Fibroblast of pulmonary artery (primary cell): ENCODE data around the gene TGFB3.

ENCODE experiments used
- DNase-seq: peaks from one replicate; pipeline ENCODE4 v3.0.0-alpha.2; 2010; ENCODE audit warnings: low read depth
- H3K4me3 ChIP-seq: replicated peaks from 2 replicates; pipeline ENCODE4 v1.5.1; 2011; ENCODE audit warnings: low read depth, mild to moderate bottlenecking, control low read depth, low read length, moderate library complexity
- CTCF ChIP-seq: IDR thresholded peaks from 2 replicates; pipeline ENCODE4 v1.5.1; 2011; ENCODE audit warnings: mild to moderate bottlenecking, control low read depth, low read length, inconsistent platforms; ENCODE audit errors: missing control alignments

Gene TGFB3

GRCh38 chr14:75981426-75982265 lies at the start of gene TGFB3:
Gene TGFB3 (minus strand): TSS chr14:75981995. CDS start chr14:75980893, 1,102 bp downstream.
- no peak for TF ChIP-seq CTCF
- peak; percentile 94 for DNase-seq

GRCh38 chr14:76024211-76024907 lies 42.6 kb upstream of the TGFB3 start:
- TF ChIP-seq CTCF, result no peak
- no peak for DNase-seq
- no peak overlapping the region for H3K4me3 ChIP-seq

More at GRCh38 chr14:75981426-75982265, at the start of gene TGFB3:
- H3K4me3 ChIP-seq, result peak within 1 kb of the TSS; percentile 65

GRCh38 chr14:76023757-76024156 lies 42.0 kb upstream of the TGFB3 start:
- DNase-seq, result no peak
- H3K4me3 ChIP-seq, result no peak overlapping the region
- no peak for TF ChIP-seq CTCF

GRCh38 chr14:76022991-76023390 lies 41.2 kb upstream of the TGFB3 start:
- no peak for TF ChIP-seq CTCF
- H3K4me3 ChIP-seq, result no peak overlapping the region
- no peak for DNase-seq

- no peak for DNase-seq
- H3K4me3 ChIP-seq, result no peak overlapping the region
- TF ChIP-seq CTCF, result no peak
These were observed 37.9 kb upstream of the TGFB3 start for GRCh38 chr14:76019676-76020075.

- no peak for TF ChIP-seq CTCF
These were observed 33.9 kb upstream of the TGFB3 start for GRCh38 chr14:76015668-76016067.

More at GRCh38 chr14:76015668-76016067, 33.9 kb upstream of the TGFB3 start:
- no peak overlapping the region for H3K4me3 ChIP-seq
- DNase-seq, result no peak
